HCT116 (cell line): Measurements from ENCODE around the gene CACNB3. TPM values are rescaled to one million over a fixed set of nuclear protein-coding genes. Genes with fewer than 3 reads are reported as not detected.

Experiments
- ATAC-seq: fragments of 200-7000 bp; cut with Tn5 transposase; 2 replicates; pipeline ENCODE4 v1.9.1; 2020; ENCODE audit warnings: mild to moderate bottlenecking, moderate library complexity
- BruUV-seq: library from RNA; stranded (reverse); fragments of 400-500 nt; replicated peaks from 2 replicates; lab custom pipeline; 2021; lab: Mats Ljungman, UMichigan
- CTCF ChIA-PET: fragments of 300-600 bp; sonication (Branson Sonifier 250); formaldehyde crosslinking; loops from one replicate; lab custom pipeline; 2021; ENCODE audit warnings: antibody characterized with exemption; lab: Charles Lee
- POLR2A ChIA-PET: fragments of 300-600, 350-600 bp; sonication (Branson Sonifier 250); formaldehyde crosslinking; loops from one replicate; lab custom pipeline; 2021; ENCODE audit warnings: antibody characterized with exemption; lab: Charles Lee
- RAD21 ChIA-PET, 2 experiments: fragments of 300-600 bp; sonication (Branson Sonifier 250); formaldehyde crosslinking; loops; one replicate each; lab custom pipeline; 2023; ENCODE audit warnings: low total read pairs in 2 of 2; ENCODE audit not compliant: uncharacterized antibody in 2 of 2, unreplicated experiment in 2 of 2, low non-redundant PET in 1 of 2; lab: Charles Lee
- DNase-seq: peaks from one replicate; pipeline ENCODE4 v3.0.0-alpha.2; 2010; ENCODE audit warnings: low read depth, low spot score
- H2AFZ ChIP-seq: fragments of 200-600 bp; shearing (Covaris generic), sonication (generic); 2 replicates; pipeline ENCODE4 v1.6.1; 2017; ENCODE audit warnings: low read depth, mixed run types, mixed read lengths, antibody characterized with exemption, low read length; ENCODE audit not compliant: poor library complexity, severe bottlenecking
- H3K27ac ChIP-seq: 2 replicates; pipeline ENCODE4 v1.5.1; 2012; ENCODE audit warnings: low read depth, low read length
- H3K27me3 ChIP-seq: fragments of 200-600 bp; sonication (generic); 2 replicates; pipeline ENCODE4 v1.6.1; 2016; ENCODE audit warnings: mixed run types, low read length, mixed read lengths; ENCODE audit not compliant: insufficient read depth
- H3K36me3 ChIP-seq, 2 experiments: fragments of 200-500 bp in 1 of 2; fragments of 200-600 bp in 1 of 2; sonication (Bioruptor generic) in 1 of 2; sonication (generic) in 1 of 2; 2 replicates each; pipeline versions ENCODE4 v1.5.1 to v1.6.1; 2014 to 2016; ENCODE audit warnings: low read length in 2 of 2, inconsistent platforms in 1 of 2, mixed read lengths in 1 of 2, mixed run types in 1 of 2; ENCODE audit not compliant: insufficient read depth in 2 of 2, control insufficient read depth in 1 of 2
- H3K4me1 ChIP-seq, 2 experiments: fragments of 200-600 bp in 1 of 2; sonication (generic) in 1 of 2; 2 replicates each; pipeline versions ENCODE4 v1.5.1 to v1.6.1; 2012 to 2017; ENCODE audit warnings: low read length in 2 of 2, inconsistent platforms in 1 of 2, mild to moderate bottlenecking in 1 of 2, mixed read lengths in 1 of 2, mixed run types in 1 of 2, moderate library complexity in 1 of 2; ENCODE audit not compliant: insufficient read depth in 2 of 2, control insufficient read depth in 1 of 2
- H3K4me2 ChIP-seq: fragments of 200-600 bp; sonication (generic); 2 replicates; pipeline ENCODE4 v1.6.1; 2017; ENCODE audit warnings: mixed run types, low read length, mixed read lengths
- H3K4me3 ChIP-seq, 2 experiments: fragments of 200-600 bp in 1 of 2; sonication (generic) in 1 of 2; replicated peaks in 1 of 2; 2 replicates each; pipeline ENCODE4 v1.5.1; 2011 to 2016; ENCODE audit warnings: low read length in 2 of 2, control low read depth in 1 of 2, low read depth in 1 of 2, mild to moderate bottlenecking in 1 of 2, mixed read lengths in 1 of 2, mixed run types in 1 of 2
- H3K79me2 ChIP-seq: fragments of 200-600 bp; sonication (generic); 2 replicates; pipeline ENCODE4 v1.6.1; 2017; ENCODE audit warnings: mild to moderate bottlenecking, mixed run types, low read length, moderate library complexity, mixed read lengths; ENCODE audit not compliant: insufficient read depth
- H3K9ac ChIP-seq: fragments of 200-600 bp; sonication (generic); 2 replicates; pipeline ENCODE4 v1.6.1; 2016; ENCODE audit warnings: low read length, mixed read lengths
- H3K9me2 ChIP-seq: fragments of 200-600 bp; sonication (generic), shearing (Covaris generic); 2 replicates; pipeline ENCODE4 v1.6.1; 2017; ENCODE audit warnings: mixed run types, mild to moderate bottlenecking, moderate library complexity; ENCODE audit not compliant: insufficient read depth
- H3K9me3 ChIP-seq, 2 experiments: fragments of 200-500 bp in 1 of 2; fragments of 200-600 bp in 1 of 2; sonication (Bioruptor generic) in 1 of 2; sonication (generic) in 1 of 2; 2 replicates each; pipeline ENCODE4 v1.6.1; 2014 to 2017; ENCODE audit warnings: low read length in 2 of 2, mixed read lengths in 2 of 2, inconsistent platforms in 1 of 2, low read depth in 1 of 2, mild to moderate bottlenecking in 1 of 2, mixed run types in 1 of 2, moderate library complexity in 1 of 2; ENCODE audit not compliant: control insufficient read depth in 1 of 2, insufficient read depth in 1 of 2
- H4K20me1 ChIP-seq: fragments of 200-600 bp; sonication (generic), shearing (Covaris generic); 2 replicates; pipeline ENCODE4 v1.6.1; 2017; ENCODE audit warnings: mixed run types, mild to moderate bottlenecking, moderate library complexity; ENCODE audit not compliant: insufficient read depth
- CEBPB ChIP-seq: IDR thresholded peaks from 2 replicates; pipeline ENCODE4 v1.6.1; 2012; ENCODE audit warnings: low read depth
- CTCF ChIP-seq, 3 experiments: fragments of 200-600 bp in 1 of 3; sonication (generic) in 1 of 3; IDR thresholded peaks in 2 of 3; conservative IDR thresholded peaks in 1 of 3; 2 replicates each; pipeline ENCODE4 v1.5.1; 2012 to 2017; ENCODE audit warnings: low read depth in 2 of 3, low read length in 2 of 3, antibody characterized with exemption in 1 of 3, borderline replicate concordance in 1 of 3, control low read depth in 1 of 3, mild to moderate bottlenecking in 1 of 3, mixed read lengths in 1 of 3, mixed run types in 1 of 3, moderate library complexity in 1 of 3; ENCODE audit not compliant: insufficient read depth in 1 of 3
- ELF1 ChIP-seq: IDR thresholded peaks from 2 replicates; pipeline ENCODE4 v1.6.1; 2012; ENCODE audit warnings: low read depth, borderline replicate concordance
- EZH2 ChIP-seq: fragments of 200-600 bp; sonication (generic); IDR thresholded peaks from 2 replicates; pipeline ENCODE4 v1.6.1; 2017; ENCODE audit warnings: antibody characterized with exemption, mixed run types
- FOSL1 ChIP-seq: IDR thresholded peaks from 2 replicates; pipeline ENCODE4 v1.6.1; 2012; ENCODE audit warnings: low read depth
- JUND ChIP-seq: IDR thresholded peaks from 2 replicates; pipeline ENCODE4 v1.6.1; 2012
- MAX ChIP-seq: IDR thresholded peaks from 2 replicates; pipeline ENCODE4 v1.6.1; 2012
- POLR2AphosphoS5 ChIP-seq: IDR thresholded peaks from 2 replicates; pipeline ENCODE4 v1.6.1; 2011; ENCODE audit warnings: mild to moderate bottlenecking, low read depth, low read length, moderate library complexity
- RAD21 ChIP-seq: IDR thresholded peaks from 2 replicates; pipeline ENCODE4 v1.6.1; 2012; ENCODE audit warnings: low read depth, mild to moderate bottlenecking
- REST ChIP-seq: IDR thresholded peaks from 2 replicates; pipeline ENCODE4 v1.6.1; 2012; ENCODE audit warnings: low read depth
- SIN3A ChIP-seq: IDR thresholded peaks from 2 replicates; pipeline ENCODE4 v1.6.1; 2012; ENCODE audit warnings: low read depth
- SP1 ChIP-seq: IDR thresholded peaks from 2 replicates; pipeline ENCODE4 v1.6.1; 2012; ENCODE audit warnings: low read depth
- SRF ChIP-seq: IDR thresholded peaks from 2 replicates; pipeline ENCODE4 v1.6.1; 2012; ENCODE audit warnings: low read depth
- ZNF274 ChIP-seq: fragments of 200-500 bp; sonication (Bioruptor generic); IDR thresholded peaks from 2 replicates; pipeline ENCODE4 v1.6.1; 2014; ENCODE audit warnings: mild to moderate bottlenecking, low read depth, low read length, inconsistent platforms
- intact Hi-C: fragments of 100-400 bp; cut with micrococcal nuclease; formaldehyde crosslinking; loops from 2 replicates; pipeline ENCODE4 v1.10.0; 2022
- total RNA-seq: library from RNA; stranded (reverse); gene quantifications from one replicate; pipeline ENCODE4 v1.2.1, GENCODE V29; 2021; ENCODE audit not compliant: unreplicated experiment
- TF ChIP-seq, protein P1 (sequence below): IDR thresholded peaks from 2 replicates; pipeline ENCODE4 v1.6.1; 2011; ENCODE audit warnings: mild to moderate bottlenecking, low read length, moderate library complexity; ENCODE audit not compliant: insufficient replicate concordance; ENCODE audit errors: extremely low read depth

Gene CACNB3
- total RNA-seq, 1 experiment from 2014 or later, result 22.0 TPM

- TF ChIP-seq ELF1 (no peak), MAX (peak; percentile 35), SP1 (peak; percentile 32; the same call in 1 of the 2 replicates), JUND (no peak), RAD21 (no peak), EZH2 (no peak)
Measured at GRCh38 chr12:48788854-48789775, 29.2 kb upstream of the CACNB3 start, which contains the start of gene ADCY6 (continued).

DNA sequence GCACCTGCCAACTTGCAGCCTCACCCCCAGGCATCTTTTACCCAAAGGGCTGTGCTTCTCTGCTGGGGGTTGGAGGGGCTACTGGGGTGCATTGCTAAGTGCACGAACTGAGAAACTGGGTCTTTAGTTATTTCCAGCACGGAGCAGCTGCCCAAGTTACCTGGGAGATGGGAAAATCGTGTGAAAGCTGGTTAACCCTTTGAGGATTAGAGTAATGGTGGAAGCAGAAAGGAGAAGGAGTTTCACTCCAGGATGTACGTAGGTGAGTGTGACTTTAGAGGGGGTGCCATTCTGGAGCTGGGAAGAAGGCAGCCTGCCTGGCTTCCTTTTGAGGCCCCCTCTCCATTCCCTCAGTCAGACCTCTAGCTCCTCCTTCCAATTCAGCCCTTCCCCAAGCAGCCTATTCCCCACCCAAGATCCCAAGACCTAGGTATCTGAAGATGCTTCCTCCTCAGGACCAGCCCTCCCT, 28.4 kb upstream of the CACNB3 start:
- Histone ChIP-seq H3K4me3 (peak overlapping the region; percentile 80 to 90), H3K27ac (peak overlapping the region; percentile 72; the same call in 1 of the 2 replicates), H3K4me2 (peak overlapping the region; percentile 95), H2AFZ (peak overlapping the region; percentile 61), H4K20me1 (no peaks in the 10 kb centered on the region), H3K27me3 (no peaks in the 10 kb centered on the region), H3K4me1 (peaks cover 14 to 26% of the 10 kb centered on the region in 2 experiments), H3K9me3 (no peaks in the 10 kb centered on the region), H3K36me3 (no peaks in the 10 kb centered on the region), H3K79me2 (peaks cover 23% of the 10 kb centered on the region), H3K9ac (peak overlapping the region; percentile 81), H3K9me2 (no peaks in the 10 kb centered on the region)
- ChIA-PET RAD21 (interaction anchor here (0.6 to 1.6 kb wide), 2 partner anchors 37 to 669 kb away, joined by 5 read pairs; no protein-coding TSS in a partner anchor), POLR2A (interaction anchor here (0.6 to 1.4 kb wide), 7 partner anchors 8 to 436 kb away, joined by 3 to 6 read pairs (median 3); no protein-coding TSS in a partner anchor), CTCF (interaction anchor here (0.6 to 2.0 kb wide), 4 partner anchors 28 to 244 kb away, joined by 3 to 10 read pairs (median 4); no protein-coding TSS in a partner anchor)
- ATAC-seq (no peak), DNase-seq (no peak)
- intact Hi-C loops, result no loop called here
- no peak for TF ChIP-seq CTCF (IDR thresholded peaks at IDR 0.05 in 2 of 3, conservative IDR thresholded peaks at IDR 0.05 in 1 of 3; ENCODE audit: borderline replicate concordance in 1 of 3, insufficient read depth in 1 of 3, low read depth in 2 of 3, low read length in 2 of 3)
- no peak for TF ChIP-seq ELF1
- no peak for TF ChIP-seq SRF
- TF ChIP-seq FOSL1, result no peak
- TF ChIP-seq CEBPB, result no peak
- no peak for TF ChIP-seq SIN3A
- TF ChIP-seq EZH2, result no peak
- no peak for TF ChIP-seq ZNF274
- TF ChIP-seq POLR2AphosphoS5, result no peak
- TF ChIP-seq, protein P1, sequence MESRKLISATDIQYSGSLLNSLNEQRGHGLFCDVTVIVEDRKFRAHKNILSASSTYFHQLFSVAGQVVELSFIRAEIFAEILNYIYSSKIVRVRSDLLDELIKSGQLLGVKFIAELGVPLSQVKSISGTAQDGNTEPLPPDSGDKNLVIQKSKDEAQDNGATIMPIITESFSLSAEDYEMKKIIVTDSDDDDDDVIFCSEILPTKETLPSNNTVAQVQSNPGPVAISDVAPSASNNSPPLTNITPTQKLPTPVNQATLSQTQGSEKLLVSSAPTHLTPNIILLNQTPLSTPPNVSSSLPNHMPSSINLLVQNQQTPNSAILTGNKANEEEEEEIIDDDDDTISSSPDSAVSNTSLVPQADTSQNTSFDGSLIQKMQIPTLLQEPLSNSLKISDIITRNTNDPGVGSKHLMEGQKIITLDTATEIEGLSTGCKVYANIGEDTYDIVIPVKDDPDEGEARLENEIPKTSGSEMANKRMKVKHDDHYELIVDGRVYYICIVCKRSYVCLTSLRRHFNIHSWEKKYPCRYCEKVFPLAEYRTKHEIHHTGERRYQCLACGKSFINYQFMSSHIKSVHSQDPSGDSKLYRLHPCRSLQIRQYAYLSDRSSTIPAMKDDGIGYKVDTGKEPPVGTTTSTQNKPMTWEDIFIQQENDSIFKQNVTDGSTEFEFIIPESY, result no peak
- TF ChIP-seq REST, result no peak
- BruUV-seq, result TSS peak; percentile 64
